Epithelial cell of prostate (primary cell): Measurements from ENCODE around the gene PDE7B.
"Not testable (repeated sequence)": the region's sequence is repeated elsewhere in the genome, so short reads cannot be mapped to it uniquely, and the experiment has no call there.

Experiments
- DNase-seq: peaks from one replicate; pipeline ENCODE4 v3.0.0-alpha.2; 2011; ENCODE audit warnings: low read depth, low spot score
- H3K27ac ChIP-seq: fragments of 450-650 bp; 2 replicates; pipeline ENCODE4 v1.5.1; 2017; ENCODE audit warnings: mild to moderate bottlenecking

The PDE7B gene

DNA sequence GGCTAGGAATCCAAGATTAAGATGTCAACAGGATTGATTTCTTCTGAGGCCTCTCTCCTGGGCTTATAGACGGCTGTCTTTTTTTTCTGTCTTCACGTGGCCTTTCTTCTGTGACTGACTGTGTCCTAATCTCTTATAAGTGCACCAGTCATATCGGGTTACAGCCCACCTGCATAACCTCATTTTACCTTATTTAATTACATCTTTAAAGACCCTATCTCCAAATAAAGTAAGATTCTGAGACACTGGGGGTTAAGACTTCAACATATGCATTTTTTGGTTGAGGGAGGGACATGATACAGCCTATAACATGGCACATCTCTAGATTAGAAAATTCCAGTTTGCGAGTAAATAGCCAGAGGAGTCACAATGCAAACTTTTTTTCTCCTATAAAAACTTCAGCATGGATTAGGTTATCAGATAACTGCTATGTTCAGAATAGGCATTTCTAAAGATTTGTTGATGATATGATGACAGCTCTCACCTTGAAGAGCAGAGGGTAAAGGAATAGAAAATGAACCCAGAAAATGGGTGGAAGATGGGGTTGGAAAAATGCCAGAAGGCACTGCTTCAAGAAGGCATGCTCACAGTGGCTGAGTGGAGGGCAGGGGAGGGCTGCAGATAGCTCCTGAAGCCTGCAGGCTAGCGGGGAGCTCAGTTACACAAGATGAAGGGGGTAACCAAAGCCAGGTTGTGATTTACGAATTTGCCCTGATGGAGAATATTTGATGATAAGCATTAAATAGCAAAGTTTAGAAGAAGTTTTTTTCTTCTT, 8.7 kb upstream of the PDE7B start:
- no peak for DNase-seq
- no peak overlapping the region for H3K27ac ChIP-seq

DNA sequence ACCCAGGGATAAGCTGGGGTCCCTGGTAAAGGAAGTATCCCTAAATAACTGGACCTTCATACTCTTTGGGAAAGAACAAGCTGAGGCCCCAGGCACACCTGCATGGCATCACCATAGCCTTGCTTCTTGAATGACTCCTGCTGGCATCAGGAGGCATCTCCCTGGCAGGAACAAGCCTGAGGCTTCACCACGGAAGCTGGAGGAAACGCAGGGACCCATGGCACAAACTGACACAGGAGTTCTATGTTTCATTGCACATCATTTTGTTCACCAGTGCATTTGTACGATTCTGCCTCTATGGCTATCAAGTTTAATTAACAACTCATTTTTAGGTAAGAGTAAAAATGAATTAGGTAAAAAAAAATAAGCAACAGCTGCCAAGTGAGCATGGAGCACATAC, 619 bp upstream of the PDE7B start:
- no peak overlapping the region for H3K27ac ChIP-seq

DNA sequence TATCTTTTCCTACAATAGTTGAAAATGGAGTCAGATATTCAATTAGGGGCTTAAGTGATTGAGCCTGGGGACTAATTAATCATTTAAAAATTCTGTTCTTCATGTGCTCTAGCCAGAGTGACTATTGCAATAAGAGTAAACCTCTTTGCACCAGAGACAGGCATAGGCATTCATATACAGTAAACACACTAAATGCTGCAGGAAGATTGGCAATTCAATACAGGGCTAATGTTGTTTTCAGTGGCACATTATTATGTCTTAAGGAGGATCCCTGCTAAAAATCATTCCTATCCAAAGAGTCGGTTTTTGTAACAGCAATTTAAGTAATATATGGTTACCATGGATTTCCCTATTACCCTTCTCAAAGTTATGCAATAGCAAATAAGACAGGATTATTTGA, 1.2 kb downstream of the PDE7B start:
- no peak overlapping the region for H3K27ac ChIP-seq
- no peak for DNase-seq

More for the DNA sequence above, 619 bp upstream of the PDE7B start:
- DNase-seq = no peak

DNA sequence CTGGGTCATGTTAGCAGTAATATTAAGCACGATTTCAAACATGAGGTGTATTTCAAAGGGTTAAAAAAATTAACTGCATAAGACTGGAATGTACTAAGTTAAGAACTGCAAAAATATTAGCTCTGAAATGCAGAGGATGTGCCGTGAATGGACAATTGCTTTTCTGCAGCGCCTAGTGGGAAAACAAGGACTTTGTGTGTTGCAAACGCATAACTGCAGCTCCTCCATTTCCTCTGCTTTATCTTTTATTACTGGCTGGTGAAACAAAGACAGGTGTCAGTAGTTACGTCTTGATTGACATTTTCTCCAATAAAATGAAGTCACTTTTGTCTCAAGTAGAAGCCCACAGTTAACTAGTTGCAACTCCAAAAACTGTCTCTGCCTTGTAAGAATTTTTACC, 1.7 kb downstream of the PDE7B start:
- H3K27ac ChIP-seq = no peak overlapping the region
- no peak for DNase-seq

DNA sequence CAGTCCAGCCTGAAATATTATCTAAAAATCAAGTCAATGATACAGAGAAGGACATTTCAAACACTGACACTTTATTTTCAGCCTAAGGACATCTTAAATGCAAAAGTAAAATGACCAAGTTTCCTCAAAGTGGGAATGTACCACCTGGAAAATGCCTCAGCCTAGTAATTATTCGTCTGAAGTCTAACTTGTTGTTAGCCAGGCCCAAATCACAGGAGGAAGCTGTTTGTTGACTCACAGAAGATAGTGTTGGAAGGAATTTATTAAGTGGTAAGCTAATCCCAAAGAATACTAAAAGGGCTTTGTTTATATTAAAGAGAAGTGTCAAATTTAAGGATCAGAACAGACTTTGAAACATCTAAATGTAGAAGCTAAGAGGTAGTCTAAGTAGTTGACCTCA, 2.5 kb downstream of the PDE7B start:
- DNase-seq = no peak
- H3K27ac ChIP-seq = no peak overlapping the region

DNA sequence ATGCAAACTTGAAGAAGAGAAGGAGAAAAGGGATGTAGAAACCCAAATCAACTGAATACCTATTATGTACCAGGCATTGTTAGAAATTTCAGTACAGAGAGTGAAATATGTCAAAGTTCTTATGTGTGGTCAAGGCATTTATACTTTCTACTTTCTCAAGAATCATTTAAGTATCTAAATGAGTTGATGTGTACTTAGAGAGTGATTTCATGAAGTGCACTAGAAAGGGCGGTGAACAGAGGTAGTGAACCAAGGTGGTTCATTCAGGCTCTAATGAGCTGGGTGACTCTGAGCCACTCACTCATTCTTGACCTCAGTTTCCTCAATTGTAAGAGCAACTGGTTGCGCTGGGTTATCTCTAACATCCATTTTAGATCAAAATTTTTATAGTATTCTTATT, 3.3 kb downstream of the PDE7B start:
- H3K27ac ChIP-seq = no peak overlapping the region
- no peak for DNase-seq

DNA sequence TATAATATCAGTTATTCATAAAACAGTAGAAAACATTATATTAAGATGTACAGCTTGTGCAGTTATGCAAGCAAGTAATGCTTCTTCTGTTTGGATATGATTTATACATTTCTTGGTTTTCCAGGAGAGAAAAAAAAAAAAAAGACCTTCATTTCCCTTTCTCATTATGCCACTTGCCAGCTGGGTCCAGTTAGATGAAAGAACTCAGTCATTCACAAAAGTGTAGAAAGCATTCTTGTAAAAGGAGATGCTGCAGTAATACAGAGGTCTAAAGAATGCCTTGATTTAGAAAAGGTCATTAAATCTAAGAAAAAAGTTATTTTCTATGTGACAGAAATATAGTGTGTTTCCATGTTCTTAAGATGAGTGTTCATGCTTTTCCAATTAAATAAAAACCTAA, 7.4 kb downstream of the PDE7B start:
- DNase-seq = no peak

DNA sequence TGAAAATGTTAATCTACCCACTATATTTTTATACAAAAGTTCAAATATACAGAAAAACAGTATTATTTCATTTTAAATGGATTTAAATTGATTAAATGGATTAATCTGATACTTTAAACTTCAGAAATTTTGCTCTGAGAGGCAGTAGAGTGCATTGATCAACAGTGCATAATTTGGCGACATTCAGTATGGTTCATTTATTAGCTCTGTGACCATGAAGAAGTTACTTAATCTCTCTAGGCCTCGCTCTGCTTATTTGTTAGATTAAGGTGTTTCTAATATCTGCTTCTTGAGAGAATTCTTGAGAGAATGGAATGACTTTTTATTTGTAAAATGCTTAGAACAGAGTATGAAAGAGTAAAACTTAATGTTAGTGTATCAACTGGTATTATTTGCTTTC, 8.9 kb downstream of the PDE7B start:
- H3K27ac ChIP-seq = no peak overlapping the region
- DNase-seq = no peak

More for the DNA sequence above, 7.4 kb downstream of the PDE7B start:
- H3K27ac ChIP-seq = no peak overlapping the region

DNA sequence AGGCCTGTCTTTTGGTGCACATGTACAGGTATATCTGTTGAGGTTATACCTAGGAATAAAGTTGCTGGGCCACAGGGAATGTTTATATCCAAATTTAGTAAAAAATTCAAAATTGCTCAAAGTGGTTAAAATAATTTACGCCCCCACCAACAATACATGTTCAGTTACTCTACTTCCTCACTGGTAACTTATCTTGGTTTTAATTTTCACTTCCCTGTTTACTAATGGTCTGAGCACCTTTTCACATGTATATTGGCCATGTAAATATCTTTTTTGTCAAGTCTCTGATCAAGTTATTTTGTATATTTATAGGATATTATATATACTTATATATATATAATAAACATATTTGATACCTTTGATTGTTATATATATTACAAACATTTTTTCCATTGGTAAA, 9.7 kb downstream of the PDE7B start:
- DNase-seq = no peak
- H3K27ac ChIP-seq = no peak overlapping the region

DNA sequence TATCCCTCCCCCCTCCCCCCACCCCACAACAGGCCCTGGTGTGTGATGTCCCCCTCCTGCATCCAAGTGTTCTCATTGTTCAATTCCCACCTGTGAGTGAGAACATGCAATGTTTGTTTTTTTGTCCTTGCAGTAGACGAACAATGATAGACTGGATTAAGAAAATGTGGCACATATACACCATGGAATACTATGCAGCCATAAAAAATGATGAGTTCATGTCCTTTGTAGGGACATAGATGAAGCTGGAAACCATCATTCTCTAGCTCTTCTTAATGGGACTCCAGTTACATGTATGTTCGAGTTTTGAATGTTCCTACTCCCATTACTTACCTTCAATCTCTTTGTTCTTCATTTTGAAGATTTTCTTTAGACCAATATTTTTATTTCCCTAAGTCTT, 13.4 kb downstream of the PDE7B start:
- H3K27ac ChIP-seq, DNase-seq: not testable (repeated sequence)

DNA sequence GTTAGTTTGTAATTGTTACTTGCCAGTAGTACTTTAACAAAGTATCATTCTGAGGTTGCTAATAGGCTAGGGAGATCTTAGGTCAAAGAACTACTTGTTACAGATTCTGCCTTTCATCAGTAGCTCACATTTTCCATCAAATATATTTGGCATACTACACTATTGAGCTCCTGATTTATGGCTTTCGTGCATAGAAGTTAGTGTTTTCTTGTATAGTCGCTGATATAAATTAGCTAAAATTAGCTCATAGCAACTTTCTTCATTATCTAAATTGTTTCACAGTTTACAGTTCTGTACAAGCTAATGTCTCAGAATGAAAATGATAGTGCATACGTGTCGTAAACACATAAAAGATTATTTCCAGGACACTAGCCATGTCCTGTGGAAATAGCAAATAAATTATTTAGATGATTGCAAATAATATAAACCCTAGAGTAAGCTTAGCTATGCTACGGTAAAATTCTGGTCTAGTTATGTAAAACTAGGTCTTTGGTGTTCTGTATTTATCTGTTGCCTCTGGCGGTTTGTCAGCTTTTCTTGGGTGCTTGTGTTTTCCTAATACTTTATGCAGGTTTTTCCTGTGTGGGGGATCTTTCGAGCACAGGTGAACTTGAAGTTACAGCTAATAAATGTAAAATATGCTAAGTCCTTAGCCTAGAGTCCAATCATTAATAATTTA, 15.1 kb downstream of the PDE7B start:
- DNase-seq = no peak

DNA sequence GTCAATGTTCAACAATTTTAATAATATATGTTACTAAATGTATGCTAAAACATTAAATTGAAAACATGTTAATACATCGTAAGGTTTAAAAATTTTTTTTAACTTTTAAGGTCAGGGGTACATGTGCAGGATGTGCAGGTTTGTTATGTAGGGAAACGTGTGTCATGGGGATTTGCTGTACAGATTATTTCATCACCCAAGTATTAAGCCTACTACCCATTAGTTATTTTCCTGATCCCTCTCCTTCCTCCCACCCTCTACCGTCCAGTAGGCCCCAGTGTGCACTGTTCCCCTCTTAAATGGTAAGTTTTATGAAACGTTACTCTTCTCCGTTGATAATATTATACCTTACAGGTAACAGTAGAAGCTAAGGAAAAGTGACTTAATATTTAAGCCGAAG, 15.8 kb downstream of the PDE7B start:
- DNase-seq = no peak
- no peak overlapping the region for H3K27ac ChIP-seq

More for the DNA sequence above, 15.1 kb downstream of the PDE7B start:
- H3K27ac ChIP-seq = no peak overlapping the region

DNA sequence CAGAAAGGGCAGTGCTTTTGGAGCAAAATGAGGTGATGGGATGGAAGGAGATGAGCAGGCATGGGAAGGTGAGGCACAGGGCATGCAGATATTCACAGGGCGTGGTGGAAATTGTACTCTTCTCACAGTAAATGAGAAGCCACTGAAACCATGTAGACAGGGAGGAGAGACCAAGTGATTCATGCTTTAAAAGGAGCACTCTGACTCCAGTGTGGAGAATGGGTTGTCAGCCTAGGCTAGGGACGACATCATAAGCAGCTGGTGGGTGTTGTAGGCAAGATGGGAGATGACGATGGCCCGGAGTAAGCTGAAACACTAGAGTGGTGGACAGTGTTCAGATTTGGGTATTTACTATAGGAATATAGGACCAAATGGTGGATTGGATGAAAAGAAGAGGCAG, 18.4 kb downstream of the PDE7B start:
- no peak for DNase-seq
- peak overlapping the region; percentile 25 for H3K27ac ChIP-seq

DNA sequence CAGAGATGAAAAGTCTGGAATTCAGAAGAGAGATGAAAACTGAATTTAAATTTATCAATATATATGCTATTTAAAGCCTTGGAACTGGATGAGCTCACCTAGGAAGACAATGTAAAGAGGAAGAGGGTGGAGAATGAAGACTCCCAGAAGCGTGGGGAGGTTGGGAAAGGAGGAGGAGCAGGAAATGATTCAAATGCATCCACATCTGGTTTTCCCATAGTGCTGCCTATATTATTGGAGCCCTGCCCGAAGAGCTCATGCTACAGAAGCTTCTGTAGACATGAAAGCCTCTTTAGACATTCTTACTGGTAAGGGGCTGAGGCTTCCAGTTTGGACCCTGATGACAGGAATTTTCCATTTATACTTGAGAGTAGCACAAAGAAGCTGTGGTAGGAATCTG, 19.2 kb downstream of the PDE7B start:
- DNase-seq = no peak
- peak overlapping the region; percentile 25 for H3K27ac ChIP-seq

DNA sequence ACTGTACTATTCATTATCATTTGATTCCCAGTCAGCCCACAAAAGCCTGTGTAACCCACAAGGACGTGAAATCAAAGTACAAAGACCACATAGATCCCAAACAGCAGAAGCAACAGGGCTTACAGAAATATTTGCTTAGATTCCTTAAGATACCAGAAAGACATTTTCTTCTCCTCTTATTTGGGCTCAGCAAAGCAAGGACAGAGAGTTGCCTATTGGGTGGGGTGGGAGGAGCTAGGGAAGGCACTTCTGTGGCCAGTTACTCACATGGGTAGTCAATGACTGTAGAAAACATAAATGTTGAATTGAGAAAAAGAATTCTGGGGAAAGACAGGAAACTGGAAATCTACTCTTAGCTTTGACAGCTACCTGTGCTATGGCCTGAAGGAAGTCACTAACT, 19.8 kb downstream of the PDE7B start:
- no peak for DNase-seq
- peak overlapping the region; percentile 25 for H3K27ac ChIP-seq

DNA sequence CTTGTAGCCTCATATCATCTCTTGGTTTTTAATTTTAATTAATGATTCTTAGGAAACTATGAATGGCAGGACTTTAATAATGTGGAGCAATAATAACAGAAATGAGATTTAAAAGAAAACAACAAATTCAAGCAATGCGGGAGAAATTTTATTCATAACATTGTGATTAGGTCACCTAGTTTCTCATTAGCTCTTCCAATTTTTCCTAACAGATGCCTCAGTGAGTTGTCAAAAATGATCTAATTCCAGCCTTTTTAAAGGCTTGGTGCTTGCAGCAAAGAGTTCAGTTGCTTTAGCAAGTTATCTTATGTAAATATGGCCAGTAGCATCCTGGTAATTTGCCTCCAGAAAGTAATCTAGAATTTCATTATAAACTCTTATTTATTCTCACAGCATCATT, 20.4 kb downstream of the PDE7B start:
- H3K27ac ChIP-seq = no peak overlapping the region

DNA sequence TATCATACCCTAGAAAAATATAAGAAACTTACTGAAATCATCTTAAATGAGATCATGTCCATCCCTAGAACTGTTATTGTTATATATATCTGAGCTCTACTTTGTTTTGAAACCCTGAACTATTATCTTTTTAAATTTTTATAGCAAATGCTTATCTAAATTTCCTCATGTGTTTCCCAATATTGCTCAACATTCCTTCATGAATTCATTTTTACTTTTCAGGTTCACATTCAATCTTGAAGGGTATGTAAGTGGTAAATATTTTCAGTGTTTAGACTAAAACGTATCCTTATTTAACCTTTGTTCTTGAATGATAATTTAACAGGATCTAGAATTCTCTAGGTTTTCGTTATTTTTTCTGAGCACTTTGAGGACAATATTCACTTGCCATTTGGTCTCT, 23.9 kb downstream of the PDE7B start:
- no peak for DNase-seq
- no peak overlapping the region for H3K27ac ChIP-seq

More for the DNA sequence above, 20.4 kb downstream of the PDE7B start:
- no peak for DNase-seq

DNA sequence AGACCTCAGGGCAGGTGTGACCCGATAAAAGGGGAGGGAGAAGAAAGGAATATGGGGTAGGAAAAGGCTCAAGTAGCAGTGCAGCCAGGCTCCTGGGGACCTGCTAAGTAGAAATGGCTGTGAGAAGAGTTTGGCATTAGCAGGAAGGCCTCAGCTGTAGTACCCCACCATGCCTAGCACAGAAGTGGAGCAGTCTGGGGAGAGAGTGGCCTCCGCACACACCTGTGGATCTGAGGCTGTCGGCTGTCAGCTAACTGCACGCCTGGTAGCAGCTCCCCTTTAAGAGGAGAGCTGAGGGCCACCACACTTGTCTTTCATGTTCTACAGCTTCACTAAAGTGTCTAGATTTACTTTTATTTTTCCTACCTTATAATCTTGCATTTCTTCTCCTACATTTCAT, 24.6 kb downstream of the PDE7B start:
- DNase-seq = no peak
- no peak overlapping the region for H3K27ac ChIP-seq

DNA sequence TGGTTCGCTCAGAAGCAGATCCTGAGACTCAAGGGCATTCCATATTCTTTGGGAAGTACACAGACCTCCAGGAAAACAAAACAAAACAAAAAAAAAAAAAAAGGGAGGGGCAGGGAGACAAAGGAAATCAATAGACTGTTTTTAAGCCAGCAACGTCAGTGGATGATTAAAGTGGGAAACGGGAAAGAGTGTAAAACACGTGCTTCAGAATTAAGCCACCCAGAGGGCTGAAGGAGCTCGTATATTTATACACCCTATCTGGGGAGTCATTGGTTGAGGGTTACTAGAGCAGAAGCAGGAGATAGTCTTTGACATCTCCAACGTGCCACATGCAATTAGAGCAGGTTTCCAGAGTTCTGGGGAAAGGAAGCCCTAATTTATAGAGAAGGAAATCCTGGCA, 26.2 kb downstream of the PDE7B start:
- no peak overlapping the region for H3K27ac ChIP-seq
- DNase-seq = no peak

DNA sequence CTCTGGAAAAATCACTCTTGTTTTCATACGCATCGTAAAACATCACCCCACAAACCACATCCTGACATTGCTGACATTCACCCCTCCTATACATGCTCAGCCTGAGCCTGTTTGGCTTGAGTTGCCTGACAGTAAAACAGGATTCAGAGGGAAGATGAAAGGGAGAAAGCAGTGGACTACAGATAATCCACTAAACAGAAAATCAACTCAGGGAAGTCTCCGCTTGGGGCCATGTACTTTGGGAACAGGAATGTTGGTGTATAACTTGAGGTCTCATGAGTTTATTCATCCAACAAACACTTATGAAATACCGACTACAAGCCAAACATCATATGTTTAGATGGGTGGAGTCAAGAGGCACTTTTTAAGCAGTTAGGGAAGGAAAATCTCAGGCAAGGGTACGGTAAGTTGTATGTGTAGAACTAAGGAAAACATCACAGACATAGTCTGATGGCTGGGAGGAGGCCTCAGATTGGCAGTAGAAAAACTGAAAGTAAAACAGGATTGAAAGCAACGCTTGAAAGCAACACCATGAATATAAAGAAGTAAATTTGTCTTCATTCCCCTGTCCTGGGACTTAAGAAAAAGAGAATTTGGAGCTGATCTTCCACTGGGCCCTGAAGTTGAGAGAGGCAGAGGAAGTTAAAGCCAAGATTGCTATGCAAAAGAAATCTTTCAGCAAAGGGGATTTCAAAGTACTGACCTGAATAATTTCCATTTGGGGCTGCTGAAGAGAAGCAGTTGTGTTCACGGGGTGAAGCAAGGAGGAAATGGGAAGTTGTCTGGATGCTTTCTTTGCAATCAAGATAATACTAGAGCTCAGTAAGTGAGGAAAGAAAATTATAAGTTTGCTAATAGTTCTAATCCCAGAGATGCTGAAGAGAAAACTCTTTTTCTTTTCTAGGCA, 28.8 kb downstream of the PDE7B start:
- no peak for DNase-seq
- no peak overlapping the region for H3K27ac ChIP-seq

DNA sequence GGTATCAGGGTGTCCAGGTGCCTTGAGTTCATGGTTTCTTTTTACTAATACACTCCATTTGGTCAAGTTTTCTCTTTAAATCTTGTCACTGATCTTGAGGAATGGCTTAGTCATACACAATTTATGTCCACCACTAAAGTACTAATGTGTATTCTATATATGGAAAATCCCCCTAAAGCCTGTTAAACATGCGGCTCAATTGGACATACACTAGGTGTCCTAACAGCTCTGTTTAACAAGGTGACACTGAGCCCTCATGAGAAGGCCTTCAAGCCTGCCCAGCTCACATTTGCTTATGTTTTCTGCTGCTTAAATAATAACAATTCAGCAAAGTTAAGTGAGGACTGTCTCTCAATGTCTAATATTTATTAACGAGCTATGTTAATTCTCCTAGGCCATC, 31.5 kb downstream of the PDE7B start:
- no peak for DNase-seq
- H3K27ac ChIP-seq = no peak overlapping the region
